Activated CD4-positive, alpha-beta T cell treated with anti-CD3 and anti-CD28 coated beads, Interleukin-2, amount 50 U/mL, for 48 hours (primary cell): ENCODE measurements around the gene SMIM24.
"Not testable (repeated sequence)": the region's sequence is repeated elsewhere in the genome, so short reads cannot be mapped to it uniquely, and the experiment has no call there.

Experiments
- DNase-seq, 2 experiments: peaks; one replicate each; pipeline ENCODE4 v3.0.0-alpha.2; 2020

Gene SMIM24

DNA sequence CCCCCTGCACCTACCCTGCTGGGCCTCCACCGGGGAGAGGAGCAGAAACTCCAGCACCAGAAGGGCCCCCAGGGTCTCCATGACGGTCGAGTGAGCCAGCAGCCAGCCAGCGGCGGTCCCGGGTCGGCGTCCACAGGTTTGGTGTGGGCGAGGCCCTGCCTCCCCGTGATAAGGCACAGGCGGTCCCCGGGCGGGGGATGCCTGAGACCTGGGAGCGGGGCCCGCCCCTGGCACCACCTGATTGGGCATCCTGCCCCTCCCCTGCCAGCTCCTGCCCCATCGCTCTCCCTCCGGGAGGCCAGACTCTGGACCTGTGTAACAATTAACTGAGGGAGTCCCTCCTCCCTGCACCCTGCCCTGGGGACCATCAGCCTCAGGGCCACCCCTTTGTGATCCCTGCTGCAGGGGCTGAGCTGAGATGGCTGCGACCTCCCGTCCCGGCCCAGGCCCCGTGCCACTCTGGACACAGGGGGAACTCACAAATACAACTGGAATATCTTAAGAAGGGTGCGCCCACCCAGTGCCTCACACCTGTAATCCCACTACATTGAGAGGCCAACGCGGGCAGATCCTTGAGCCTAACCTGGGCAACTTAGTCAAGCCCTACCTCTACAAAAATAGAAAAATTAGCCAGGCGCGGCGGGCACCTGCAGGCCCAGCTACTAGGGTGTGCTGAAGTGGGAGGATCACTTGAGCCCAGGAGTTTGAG is at the start of gene SMIM24:
TSS of gene SMIM24 (minus strand) at position 143 of the 709 bp plus-strand sequence. CDS start at position 81, 62 bp downstream.
- DNase-seq = no peak

DNA sequence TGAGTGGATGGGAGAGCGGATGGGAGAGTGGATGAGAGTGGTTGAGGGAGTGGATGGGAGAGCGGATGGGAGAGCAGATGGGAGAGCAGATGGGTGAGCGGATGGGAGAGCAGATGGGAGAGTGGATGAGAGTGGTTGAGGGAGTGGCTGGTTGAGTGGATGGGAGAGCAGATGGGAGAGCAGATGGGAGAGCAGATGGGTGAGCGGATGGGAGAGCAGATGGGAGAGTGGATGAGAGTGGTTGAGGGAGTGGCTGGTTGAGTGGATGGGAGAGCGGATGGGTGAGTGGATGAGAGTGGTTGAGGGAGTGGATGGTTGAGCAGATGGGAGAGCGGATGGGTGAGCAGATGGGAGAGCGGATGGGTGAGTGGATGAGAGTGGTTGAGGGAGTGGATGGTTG is 49.0 kb upstream of the SMIM24 start:
- not testable (repeated sequence) for DNase-seq

GRCh38 chr19:3528539-3529211 is 48.4 kb upstream of the SMIM24 start:
- no peak for DNase-seq

DNA sequence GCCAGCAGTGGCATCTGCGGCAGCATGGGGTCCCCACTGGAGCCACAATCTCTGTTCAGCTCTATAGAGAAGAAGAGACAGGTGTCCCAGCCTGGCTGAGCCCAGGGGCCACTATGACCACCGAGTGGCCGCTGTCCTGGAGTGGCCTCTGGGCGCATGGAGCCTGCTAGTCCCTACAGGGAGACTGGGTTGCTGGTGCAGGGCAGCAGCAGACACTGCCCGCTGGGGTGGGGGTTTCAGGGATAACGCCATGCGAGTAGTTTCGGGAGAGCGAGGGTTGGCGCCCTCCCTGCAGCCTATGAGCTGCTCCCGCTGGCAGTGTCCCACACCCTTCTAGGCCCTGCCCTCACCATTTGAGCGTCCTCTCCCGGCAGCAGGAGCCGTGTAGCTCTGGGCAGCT is 47.8 kb upstream of the SMIM24 start:
- no peak for DNase-seq

DNA sequence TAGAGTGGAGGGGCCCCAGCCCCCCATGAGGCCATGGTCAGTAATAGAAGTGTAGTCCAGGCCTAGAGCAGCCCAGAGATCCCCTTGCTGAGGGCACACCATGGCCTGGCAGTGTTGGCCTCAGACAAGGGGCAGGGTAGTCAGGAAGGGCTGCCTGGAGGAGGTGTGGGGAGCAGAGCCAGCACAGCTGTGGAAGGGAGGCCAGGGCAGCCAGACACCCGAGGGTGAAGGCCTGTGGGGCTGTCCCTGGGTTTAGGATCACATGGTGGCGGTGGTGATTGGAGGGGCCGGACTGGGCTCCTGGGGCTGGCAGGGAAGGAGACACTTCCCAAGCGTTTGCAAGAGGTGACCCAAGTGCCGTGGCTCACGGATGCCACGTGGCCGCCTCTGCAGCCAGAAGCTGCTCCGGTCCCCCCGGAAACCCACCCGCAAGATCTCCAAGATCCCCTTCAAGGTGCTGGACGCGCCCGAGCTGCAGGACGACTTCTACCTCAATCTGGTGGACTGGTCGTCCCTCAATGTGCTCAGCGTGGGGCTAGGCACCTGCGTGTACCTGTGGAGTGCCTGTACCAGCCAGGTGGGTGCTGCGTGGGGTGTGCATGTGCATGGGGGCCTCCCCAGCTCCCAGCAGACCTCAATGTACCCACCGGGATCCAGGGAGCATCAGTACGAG is 47.0 kb upstream of the SMIM24 start:
- no peak for DNase-seq

DNA sequence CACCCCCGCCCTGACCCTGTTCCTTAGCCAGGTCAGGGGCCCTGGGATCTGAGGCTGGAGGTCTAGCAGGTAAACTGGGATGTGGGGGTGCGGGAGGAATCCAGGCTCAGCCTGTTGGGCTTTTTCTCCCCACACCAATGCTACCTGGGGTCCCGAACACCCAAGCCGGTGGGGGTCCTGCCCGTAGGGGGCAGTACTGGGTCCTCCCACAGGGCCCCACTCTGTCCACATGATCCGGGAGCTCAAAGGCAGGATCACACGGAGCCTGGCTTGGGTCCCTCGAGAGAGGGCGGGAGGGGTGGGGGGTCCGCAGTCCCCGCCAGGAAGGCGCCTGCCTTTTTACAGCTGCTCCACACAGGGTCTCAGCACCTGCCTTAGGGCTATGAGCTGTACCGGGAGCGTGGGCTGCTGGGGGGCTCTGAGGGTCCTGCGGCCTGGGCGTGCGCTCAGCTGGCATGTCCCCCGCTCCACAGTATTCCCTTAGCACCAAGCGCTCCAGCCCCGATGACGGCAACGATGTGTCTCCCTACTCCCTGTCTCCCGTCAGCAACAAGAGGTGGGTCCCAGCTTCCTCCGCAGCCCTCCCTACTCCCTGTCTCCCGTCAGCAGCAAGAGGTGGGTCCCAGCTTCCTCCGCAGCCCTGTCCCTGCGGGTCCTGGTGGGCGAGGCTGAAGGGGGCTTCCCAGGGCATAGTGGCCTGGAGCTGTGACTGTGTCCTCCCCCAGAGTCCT is 46.3 kb upstream of the SMIM24 start:
- no peak for DNase-seq

DNA sequence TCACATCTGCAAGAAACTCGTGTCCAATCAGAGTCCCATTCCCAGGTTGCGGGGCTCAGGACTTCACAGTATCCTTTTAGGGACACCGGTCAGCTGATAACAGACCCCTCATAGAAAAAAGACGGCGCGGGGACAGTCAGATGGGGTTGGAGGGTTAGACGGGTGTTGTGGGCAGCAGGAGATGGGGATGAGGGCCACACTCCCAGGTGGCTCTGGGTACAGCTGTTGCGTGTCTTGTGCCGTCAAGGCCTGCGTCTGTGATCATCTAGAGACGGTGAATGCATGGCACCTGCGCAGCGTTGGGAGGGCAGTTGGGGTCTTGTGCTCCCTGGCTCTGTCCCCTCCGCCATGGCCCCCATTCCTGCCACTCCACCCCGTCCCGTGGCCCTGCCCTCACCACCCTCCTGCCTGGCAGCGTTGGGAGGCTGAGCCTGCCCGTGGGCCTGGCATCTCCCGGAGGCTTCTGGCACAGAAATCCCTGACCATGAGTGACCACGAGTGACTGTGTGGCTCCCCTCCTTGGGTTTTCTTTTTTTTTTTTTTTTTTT is 44.7 kb upstream of the SMIM24 start:
- DNase-seq = no peak

DNA sequence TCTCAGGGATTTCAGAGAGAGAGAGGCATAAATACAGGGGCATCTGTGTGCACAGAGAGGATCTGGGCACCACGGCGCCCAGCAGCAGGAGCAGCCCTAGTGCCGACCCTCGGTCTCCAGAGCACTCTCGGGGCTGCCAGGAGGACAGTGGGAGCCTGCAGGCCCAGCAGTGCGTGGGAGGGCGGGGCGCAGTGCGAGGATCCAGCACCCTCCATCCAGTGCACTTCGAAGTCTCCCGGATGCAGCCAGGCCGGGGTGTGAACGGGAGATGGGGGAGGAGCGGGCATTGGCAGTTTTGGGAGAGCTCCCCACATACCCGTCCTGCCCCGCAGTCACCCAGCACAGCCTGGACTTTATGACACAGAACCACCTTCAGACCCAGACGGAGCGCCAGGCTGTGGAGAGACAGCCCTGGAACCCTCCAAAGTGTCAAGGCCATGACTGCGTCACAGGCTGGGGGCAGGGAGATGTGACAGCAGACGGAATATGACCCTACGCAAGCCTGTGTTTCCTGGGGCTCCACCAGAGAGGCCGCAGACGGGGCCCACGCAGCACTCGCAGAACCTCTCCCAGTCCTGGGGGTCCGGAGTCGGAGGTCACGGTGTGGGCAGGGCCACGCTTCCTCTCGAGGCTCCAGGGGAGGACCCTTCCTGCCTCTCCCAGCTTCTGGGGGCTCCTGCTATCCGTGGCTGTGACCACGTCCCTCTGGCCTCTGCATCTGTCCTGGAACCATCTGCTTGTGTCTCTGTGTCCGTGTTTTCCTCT is 43.9 kb upstream of the SMIM24 start:
- no peak for DNase-seq

GRCh38 chr19:3523361-3524077 is 43.2 kb upstream of the SMIM24 start:
- DNase-seq = no peak

- no peak for DNase-seq
Observed at GRCh38 chr19:3522421-3523360, 42.4 kb upstream of the SMIM24 start.

DNA sequence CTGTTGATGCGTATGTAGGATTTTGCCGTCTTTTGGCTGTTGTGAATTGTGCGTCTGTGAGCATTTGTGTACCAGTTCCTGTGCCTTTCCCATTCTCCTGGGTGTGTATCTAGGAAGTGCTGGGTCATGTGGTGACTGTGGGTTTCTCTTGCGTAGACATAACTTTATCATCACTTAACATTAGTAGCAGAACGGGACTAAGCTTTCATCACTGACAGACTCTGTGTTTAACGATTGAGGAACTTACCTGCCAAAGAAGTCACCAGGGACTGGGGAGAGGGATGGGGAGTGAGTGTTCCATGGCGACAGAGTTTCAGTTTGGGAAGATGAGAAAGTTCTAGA is 40.8 kb upstream of the SMIM24 start:
- DNase-seq = no peak

- DNase-seq = no peak
Observed at GRCh38 chr19:3520166-3521103, 40.1 kb upstream of the SMIM24 start.

GRCh38 chr19:3519126-3519525 is 38.8 kb upstream of the SMIM24 start:
- no peak for DNase-seq

DNA sequence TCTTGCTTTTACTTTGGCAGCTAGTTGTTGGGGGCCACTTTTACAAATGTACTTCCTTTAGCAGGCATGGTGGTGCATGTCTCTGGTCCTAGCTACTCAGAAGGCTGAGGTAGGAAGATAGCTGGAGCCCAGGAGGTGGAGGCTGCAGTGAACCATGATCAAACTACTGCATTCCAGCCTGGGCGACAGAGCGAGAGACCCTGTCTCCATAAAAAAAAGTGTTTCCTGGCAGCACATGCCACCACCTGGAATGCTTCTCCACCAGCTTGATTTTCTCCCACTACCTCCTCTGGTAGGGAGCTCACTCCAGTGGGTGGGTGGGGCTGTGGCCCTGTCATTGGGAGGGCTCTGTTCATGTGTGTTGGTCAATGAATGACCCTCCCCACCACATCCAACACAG is 38.3 kb upstream of the SMIM24 start:
- DNase-seq = no peak

DNA sequence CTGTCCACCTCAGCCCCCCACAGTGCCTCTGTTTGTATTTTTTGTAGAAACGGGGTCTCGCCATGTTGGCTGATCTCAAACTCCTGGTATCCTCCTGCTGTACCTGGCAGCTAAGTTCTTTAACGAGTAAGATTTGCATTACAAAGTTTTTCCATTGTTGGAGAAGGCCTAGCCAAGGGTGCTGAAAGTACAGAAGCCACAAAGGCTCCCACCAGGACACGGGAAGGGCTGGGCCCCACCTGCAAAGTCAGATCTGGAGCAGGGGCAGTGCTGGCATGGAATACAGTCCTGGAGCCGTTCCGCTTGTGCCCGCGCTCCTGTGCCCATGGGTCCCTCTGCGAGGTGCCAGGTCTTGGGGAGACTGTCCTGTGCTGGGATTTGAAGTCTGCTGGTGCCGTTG is 37.9 kb upstream of the SMIM24 start:
- DNase-seq = no peak

- no peak for DNase-seq
Observed at GRCh38 chr19:3517638-3518037, 37.3 kb upstream of the SMIM24 start.

DNA sequence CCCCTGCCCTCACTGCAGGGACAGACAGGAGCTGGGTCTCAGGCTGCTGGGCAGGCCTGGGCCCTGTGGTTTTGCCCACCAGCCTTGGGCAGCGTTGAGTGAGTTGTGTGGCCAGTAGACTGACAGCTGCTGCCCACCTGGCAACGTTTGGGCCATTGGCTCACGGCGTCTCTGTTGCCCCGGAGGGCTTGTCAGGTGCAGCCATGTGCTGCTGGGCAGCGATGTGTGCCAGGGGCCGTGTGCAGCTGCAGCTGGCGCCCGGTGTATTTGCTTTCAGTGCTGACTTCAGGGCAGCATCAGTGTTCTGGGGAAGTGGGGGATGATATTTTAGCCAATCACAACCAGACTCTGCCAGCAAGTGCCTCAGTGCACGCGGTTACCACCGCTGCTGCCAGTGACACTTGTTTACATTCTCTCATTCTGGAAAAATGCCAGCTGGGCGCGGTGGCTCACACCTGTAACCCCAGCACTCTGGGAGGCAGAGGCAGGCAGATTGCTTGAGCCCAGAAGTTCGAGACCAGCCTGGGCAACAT is 36.4 kb upstream of the SMIM24 start:
- DNase-seq = peak in 1 of 2 experiments; percentile 34

GRCh38 chr19:3515891-3516422 is 35.6 kb upstream of the SMIM24 start:
- no peak for DNase-seq

DNA sequence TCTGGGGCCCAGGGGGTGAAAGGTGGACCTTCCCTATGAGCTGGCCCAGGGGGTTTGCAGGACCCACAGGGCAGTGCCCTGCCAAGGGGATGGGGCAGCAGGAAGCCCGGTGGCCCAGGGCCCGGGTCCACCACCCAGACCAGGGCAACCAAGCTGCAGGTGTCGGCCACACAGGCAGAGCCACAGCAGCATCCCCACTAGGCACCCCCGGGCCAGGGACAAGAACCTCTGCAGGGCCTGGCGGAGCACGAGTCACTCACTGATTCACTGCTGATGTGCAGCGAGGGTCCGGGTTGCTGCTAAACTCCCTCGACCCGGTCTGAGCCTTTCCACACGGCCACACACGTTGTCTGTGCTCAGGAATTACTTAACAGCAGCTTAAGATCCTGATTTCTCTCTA is 34.6 kb upstream of the SMIM24 start:
- no peak for DNase-seq
